SU-DHL-6 (cell line): ENCODE results near the gene FN1.

Experiments used
- CTCF ChIP-seq: fragments of 200-600 bp; sonication (generic); IDR thresholded peaks from one replicate; pipeline ENCODE4 v1.5.1; 2017; ENCODE audit warnings: antibody characterized with exemption, mild to moderate bottlenecking, low read length, moderate library complexity; ENCODE audit not compliant: insufficient read depth, poor library complexity, severe bottlenecking
- EZH2phosphoT487 ChIP-seq: fragments of 200-600 bp; sonication (generic), shearing (Covaris generic); conservative IDR thresholded peaks from 2 replicates; pipeline ENCODE4 v1.6.1; 2018; ENCODE audit warnings: mild to moderate bottlenecking, antibody characterized with exemption, low read length, moderate library complexity, mixed read lengths

GRCh38 chr2:215369181-215369760 is 66.6 kb downstream of the FN1 start:
- TF ChIP-seq CTCF, result no peak
- no peak for TF ChIP-seq EZH2phosphoT487
